Gastroesophageal sphincter (tissue), 3 donors: Measurements from ENCODE around the gene CDC42BPG.

Experiments used
- EP300 ChIP-seq: sonication (generic); formaldehyde crosslinking; IDR thresholded peaks from one replicate; pipeline ENCODE4 v1.6.1; 2017; ENCODE audit warnings: antibody characterized with exemption, mild to moderate bottlenecking
- POLR2A ChIP-seq, 2 donors: fragments of 450-650 bp; IDR thresholded peaks; one replicate each; pipeline ENCODE4 v1.6.1; 2017; ENCODE audit warnings: antibody characterized with exemption in 2 of 2, mild to moderate bottlenecking in 2 of 2, moderate library complexity in 1 of 2
- POLR2AphosphoS5 ChIP-seq: sonication (generic); formaldehyde crosslinking; IDR thresholded peaks from one replicate; pipeline ENCODE4 v1.6.1; 2017; ENCODE audit warnings: antibody characterized with exemption
- TF ChIP-seq, protein P1 (sequence below), 4 experiments: fragments of 200-600 bp in 2 of 4; fragments of 450-650 bp in 2 of 4; sonication (generic) in 1 of 4; IDR thresholded peaks; one replicate each; pipeline ENCODE4 v1.5.1; 2017 to 2019; ENCODE audit warnings: antibody characterized with exemption in 4 of 4, mild to moderate bottlenecking in 2 of 4, moderate library complexity in 2 of 4

- TF ChIP-seq POLR2A (IDR thresholded peaks at IDR 0.05), result no peak
- TF ChIP-seq, protein P1, sequence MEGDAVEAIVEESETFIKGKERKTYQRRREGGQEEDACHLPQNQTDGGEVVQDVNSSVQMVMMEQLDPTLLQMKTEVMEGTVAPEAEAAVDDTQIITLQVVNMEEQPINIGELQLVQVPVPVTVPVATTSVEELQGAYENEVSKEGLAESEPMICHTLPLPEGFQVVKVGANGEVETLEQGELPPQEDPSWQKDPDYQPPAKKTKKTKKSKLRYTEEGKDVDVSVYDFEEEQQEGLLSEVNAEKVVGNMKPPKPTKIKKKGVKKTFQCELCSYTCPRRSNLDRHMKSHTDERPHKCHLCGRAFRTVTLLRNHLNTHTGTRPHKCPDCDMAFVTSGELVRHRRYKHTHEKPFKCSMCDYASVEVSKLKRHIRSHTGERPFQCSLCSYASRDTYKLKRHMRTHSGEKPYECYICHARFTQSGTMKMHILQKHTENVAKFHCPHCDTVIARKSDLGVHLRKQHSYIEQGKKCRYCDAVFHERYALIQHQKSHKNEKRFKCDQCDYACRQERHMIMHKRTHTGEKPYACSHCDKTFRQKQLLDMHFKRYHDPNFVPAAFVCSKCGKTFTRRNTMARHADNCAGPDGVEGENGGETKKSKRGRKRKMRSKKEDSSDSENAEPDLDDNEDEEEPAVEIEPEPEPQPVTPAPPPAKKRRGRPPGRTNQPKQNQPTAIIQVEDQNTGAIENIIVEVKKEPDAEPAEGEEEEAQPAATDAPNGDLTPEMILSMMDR (IDR thresholded peaks at IDR 0.05), result no peak
- TF ChIP-seq EP300, result no peak
- TF ChIP-seq POLR2AphosphoS5, result no peak
Measured at GRCh38 chr11:64885367-64886286, 41.2 kb upstream of the CDC42BPG start.
